Measurements from ENCODE around the gene OMD.

GRCh38 chr9:92392690-92393089, 31.6 kb downstream of the OMD start:
- TF ChIP-seq CTCF (conservative IDR thresholded peaks at IDR 0.05) (no peak), ZFX (IDR thresholded peaks at IDR 0.05) (no peak)
